Body of pancreas (tissue), 4 donors: ENCODE results near the gene ANKS1B.

ENCODE experiments used
- CTCF ChIP-seq, 7 experiments: fragments of 450-650 bp in 4 of 7; fragments of 200-600 bp in 3 of 7; sonication (generic) in 3 of 7; IDR thresholded peaks; one replicate each; pipeline ENCODE4 v1.5.1; 2016 to 2019; ENCODE audit warnings: antibody characterized with exemption in 7 of 7
- POLR2A ChIP-seq, 3 donors: fragments of 450-650 bp; IDR thresholded peaks; one replicate each; pipeline ENCODE4 v1.6.1; 2016; ENCODE audit warnings: antibody characterized with exemption in 3 of 3, mild to moderate bottlenecking in 2 of 3

GRCh38 chr12:99706736-99707473 is 277.8 kb downstream of the ANKS1B start:
- TF ChIP-seq CTCF (IDR thresholded peaks at IDR 0.05) (no peak), POLR2A (IDR thresholded peaks at IDR 0.05) (no peak)
